Dermis microvascular lymphatic vessel endothelial cell (primary cell): Measurements from ENCODE around the gene SCAMP4. TPM values are rescaled to one million over a fixed set of nuclear protein-coding genes. Genes with fewer than 3 reads are reported as not detected.

Experiments
- DNase-seq, 2 donors: peaks; one replicate each; pipeline versions ENCODE4 v3.0.0 to v3.0.0-alpha.2; 2010; ENCODE audit warnings: low read depth in 2 of 2
- total RNA-seq: library from RNA; depleted of rRNA; stranded (reverse); fragments of >200 nt; gene quantifications from 2 replicates; pipeline ENCODE4 v1.2.1, GENCODE V29; 2014

The SCAMP4 gene
- total RNA-seq, 1 donor from 2014 or later: 18.2 TPM

DNA sequence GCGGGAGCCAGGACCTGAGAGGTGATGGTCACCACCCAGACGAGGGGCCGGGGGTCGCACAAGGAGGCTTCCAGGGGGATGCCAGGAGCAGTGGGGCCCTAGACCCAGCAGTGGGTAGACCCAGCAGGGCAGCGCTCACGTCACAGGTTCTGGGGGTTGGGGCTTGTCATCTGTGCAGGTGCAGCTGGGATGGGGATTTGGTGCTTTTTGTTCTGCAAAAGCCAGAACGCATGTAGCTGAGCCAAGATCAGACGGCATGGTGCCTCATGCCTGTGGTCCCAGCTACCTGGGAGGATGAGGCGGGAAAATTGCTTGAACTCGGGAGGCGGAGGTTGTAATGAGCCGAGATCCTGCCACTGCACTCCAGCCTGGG, 50.9 kb downstream of the SCAMP4 start:
- no peak for DNase-seq

GRCh38 chr19:1956868-1957492, 51.8 kb downstream of the SCAMP4 start:
- DNase-seq: no peak

- no peak for DNase-seq
Measured at GRCh38 chr19:1957562-1958248, 52.5 kb downstream of the SCAMP4 start.

- no peak for DNase-seq
Measured at GRCh38 chr19:1959928-1960589, 54.9 kb downstream of the SCAMP4 start.

- no peak for DNase-seq
Measured at GRCh38 chr19:1961000-1961883, 56.0 kb downstream of the SCAMP4 start.

DNA sequence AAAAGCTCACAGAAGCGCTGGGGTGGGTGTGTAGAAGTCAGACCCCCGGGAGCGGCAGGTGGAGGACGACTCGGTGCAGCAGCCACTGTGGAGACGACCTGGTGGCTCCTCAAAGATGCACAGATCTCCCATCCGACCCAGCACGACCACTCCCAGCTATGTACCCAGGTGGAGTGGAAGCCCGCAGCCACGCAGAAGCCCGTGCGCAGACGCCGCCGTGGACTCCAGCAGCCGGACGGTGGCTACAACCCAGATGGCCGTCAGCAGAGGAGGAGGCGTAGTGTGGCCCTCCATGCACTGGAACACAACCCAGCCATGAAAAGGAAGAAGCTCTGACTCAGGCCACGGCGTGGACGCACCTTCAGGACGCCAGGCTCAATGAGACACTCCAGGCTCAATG, 57.5 kb downstream of the SCAMP4 start:
- DNase-seq: no peak

DNA sequence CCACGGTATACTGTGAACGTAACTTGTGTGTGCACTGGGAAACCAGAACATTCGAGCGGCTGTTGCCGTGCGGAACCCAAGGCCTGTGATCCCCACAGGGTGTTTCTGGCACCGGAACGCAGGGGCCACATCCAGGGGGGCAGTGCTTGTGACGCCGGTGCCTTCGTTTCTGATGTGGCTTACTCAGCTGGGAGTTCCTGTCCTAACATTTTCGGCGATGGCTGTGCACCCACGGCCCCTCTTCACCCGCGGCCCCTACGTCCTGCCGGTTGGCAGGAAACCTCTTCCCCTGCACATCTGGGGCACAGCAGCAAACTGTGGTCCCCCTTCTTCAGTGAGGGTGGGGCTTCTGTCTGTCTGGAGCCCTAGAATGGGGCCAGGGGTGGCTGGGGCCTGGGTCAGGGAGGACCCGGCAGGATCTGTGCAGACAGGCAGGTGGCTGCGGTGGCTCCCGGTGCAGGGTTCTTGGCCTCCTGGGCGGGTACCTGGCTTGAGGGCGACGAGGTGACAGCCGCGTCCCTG, 61.9 kb downstream of the SCAMP4 start:
- DNase-seq: no peak

GRCh38 chr19:1968279-1969175, 63.3 kb downstream of the SCAMP4 start:
- no peak for DNase-seq

- DNase-seq: no peak
Measured at GRCh38 chr19:1969176-1970002, 64.2 kb downstream of the SCAMP4 start.

GRCh38 chr19:1970003-1970805, 65.0 kb downstream of the SCAMP4 start:
- DNase-seq: no peak

- DNase-seq: no peak
Measured at GRCh38 chr19:1970806-1971502, 65.8 kb downstream of the SCAMP4 start.

DNA sequence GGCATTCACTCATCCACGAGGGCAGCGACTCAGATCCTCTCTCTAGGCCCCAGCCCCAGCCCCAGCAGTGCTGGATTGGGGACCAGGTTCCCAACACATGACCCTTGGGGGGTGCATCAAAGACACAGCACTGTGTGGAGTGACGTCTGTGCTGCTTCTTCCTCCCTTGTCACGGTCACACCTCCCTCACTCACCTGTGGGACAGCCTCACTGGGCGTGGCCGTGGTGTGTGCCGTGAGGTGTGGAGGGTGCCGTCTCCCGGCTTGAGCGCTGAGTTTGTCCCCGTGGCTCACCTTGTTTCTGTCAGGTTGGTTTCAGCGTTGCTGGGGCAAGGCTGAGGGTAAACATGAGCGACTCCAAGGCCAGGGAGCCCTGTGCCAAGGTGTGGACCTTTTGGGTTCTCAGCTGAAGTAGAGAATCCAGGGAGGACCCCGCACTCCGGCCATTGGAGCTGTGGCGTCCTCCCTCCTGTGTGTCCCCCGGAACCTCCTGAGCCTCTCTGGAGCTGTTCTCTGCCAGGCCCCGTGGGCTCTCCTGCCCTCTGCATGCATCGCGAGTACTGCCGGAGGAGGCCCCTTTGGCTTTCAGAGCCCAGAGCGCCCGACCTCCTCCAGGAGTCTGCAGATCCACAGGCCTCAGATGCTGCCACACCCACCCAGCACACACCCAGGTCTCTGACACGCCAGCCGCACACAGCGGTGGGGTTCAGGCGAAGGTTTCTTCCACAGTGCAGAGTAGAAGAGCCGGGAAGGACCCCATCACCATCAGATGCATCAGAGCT, 69.4 kb downstream of the SCAMP4 start:
- no peak for DNase-seq

DNA sequence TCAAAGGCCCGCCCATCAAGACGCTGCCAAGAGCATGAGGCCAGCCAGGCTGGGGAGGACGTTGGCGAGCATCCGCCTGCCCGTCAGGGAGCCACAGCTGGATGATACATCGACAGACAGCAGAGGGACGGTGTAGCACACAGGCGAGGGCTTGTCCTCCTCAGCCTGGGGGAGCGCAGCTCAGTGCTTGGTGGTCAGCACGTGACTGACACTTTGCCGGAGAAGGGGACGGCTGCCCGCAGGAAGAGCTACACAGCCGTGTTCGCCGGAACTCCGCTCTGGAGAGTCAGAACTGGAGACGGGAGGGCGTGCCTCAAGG, 69.9 kb downstream of the SCAMP4 start:
- DNase-seq: no peak
